NCI-H2171 (cell line): Measurements from ENCODE around the gene SDC3.

Source experiments
- DNase-seq: peaks from one replicate; lab custom pipeline; 2025; lab: John Stamatoyannopoulos, UW

SDC3 gene

GRCh38 chr1:30928789-30929134 is 20.2 kb upstream of the SDC3 start:
- DNase-seq, result no peak

DNA sequence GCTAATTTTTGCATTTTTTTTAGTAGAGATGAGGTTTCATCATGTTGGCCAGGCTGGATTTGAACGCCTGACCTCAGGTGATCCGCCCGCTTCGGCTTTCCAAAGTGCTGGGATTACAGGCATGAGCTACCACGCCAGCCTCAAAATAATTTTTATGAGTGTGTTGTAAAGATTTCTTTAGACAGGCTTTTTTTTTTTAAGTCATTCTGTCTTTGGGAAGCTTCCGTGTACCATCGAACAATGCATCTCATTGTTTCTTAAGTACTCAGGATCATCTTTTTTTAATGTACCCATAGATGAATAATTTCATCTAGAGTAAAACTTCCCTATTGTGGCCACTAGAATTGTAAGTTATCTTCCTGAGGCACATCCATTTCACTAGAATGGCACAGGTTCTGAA is 19.6 kb upstream of the SDC3 start:
- DNase-seq, result no peak

- DNase-seq, result no peak
These were observed 18.9 kb upstream of the SDC3 start for GRCh38 chr1:30927448-30927847.

DNA sequence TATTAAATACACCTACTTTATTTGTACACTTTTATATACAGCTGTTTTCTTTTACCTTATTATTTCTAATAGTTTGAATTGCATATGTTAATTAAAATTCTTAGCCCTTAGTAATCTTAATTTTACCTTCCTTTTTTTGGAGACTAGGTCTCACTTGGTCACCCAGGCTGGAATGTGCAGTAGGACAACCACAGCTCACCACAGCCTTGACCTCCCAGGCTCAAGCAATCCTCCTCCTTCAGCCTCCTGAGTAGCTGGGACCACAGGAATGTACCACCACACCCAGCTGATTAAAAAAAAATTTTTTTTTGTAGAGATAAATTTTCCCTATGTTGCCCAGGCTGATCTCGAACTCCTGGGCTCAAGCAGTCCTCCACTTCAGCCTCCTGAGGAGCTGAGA is 15.0 kb upstream of the SDC3 start:
- no peak for DNase-seq

DNA sequence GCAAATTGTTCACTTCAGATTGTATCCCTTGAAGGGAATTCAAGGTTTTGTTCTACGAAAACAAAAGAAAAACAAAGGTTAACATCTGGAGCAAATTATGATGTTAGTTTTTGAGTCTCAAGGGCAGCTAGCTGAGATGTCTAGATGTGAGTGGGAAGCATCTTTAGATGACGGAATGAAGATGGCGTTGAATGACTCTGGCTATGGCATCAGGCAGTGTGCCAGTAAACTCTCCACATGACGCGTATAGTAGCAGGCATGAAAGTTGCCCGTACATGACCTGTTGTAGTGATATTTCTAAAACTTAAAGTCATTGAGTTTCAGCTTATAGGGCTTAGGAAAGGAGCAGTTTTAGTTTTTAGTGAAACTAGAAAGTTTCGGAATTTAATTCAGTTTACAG is 12.3 kb upstream of the SDC3 start:
- DNase-seq, result no peak

DNA sequence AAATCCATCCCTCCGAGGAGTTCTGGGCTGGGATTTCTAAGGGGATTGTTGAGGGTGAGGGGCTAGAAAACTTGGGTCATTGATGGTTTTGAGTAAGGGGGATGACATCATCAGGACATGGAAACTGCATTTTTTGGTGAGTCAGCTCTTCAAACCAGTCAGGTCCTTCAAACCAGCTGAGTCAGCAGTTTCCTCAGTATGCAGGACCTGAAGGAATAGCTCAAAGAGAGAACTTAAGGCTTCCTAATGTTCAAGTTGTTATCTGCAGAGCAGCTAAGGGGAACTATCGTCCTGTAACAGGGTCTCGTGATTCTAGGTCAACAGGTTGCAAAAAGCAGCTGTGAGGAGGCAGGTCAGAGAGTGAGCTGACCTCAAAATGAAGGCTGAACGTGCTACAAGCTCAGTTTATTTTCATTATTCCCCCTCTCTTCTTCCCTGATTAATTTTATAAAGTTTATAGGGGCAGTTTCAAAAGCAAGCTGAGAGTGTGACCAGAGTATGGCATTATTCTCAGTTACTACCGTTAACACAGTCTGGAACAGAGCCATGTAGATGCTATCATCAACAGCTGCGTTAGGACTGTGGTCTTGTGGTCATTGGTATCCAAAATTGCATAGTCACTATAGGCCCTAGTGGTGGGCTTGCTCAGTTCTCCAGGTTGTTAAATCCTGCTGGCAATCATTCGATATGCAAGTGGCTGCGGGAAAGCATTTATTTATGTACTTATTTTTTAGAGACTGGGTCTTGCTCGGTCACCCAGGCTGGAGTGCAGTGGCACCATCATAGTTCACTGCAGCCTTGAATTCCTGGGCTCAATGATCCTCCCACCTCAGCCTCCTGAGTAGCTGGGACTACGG is 10.7 kb upstream of the SDC3 start:
- no peak for DNase-seq

DNA sequence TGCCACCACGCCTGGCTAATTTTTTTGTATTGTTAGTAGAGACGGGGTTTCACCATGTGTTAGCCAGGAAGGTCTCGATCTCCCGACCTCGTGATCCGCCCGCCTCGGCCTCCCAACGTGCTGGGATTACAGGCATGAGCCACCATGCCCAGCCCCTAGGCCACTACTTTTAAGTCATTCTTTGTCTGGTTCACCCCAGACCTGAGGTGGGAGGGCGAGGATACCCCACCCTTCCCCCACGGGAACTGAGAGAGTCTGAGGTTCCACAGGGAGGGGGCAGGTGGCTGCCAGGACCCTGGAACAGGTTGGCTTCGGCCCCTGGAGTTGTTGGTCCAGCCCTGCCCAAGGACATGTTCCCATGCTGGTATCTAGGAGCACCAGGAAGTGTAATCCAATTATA is 7.7 kb upstream of the SDC3 start:
- DNase-seq, result no peak

GRCh38 chr1:30915491-30916230 is 7.1 kb upstream of the SDC3 start:
- no peak for DNase-seq

DNA sequence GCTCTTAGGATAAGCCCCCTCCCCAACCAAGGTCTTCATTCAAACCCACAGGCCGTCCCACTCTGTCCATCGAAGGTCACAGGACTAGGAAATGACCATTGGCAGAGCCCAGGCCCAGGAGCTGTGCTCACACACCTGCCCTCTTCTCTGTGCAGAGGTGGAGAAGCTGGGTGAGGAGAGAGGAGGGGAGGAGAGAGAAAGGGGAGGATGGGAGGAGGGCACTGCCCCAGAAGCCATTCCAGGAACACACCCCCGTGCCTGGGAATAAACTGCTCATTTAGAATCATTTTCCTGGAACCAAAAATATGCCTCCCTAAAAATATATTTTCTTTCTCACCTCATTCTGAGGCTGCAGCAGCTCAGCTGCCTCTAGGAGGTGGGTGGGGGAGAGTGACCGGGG is 6.4 kb upstream of the SDC3 start:
- DNase-seq, result no peak

DNA sequence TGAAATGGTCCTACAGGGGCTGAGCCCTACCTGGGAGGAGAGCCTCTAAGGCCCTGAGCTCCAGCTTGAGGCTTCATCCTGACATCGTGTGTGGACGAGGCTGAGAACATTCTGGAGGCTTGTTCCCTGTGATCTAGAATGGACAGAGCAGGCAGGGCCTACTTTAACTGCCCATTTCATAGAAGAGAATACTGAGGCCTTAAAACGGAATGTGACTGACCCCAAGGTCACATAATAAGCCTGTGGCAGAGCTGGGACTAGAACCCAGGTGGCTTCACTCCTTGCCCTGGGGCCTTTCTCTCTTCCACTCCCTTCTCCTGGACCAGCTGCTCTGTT is 6.0 kb upstream of the SDC3 start:
- no peak for DNase-seq

DNA sequence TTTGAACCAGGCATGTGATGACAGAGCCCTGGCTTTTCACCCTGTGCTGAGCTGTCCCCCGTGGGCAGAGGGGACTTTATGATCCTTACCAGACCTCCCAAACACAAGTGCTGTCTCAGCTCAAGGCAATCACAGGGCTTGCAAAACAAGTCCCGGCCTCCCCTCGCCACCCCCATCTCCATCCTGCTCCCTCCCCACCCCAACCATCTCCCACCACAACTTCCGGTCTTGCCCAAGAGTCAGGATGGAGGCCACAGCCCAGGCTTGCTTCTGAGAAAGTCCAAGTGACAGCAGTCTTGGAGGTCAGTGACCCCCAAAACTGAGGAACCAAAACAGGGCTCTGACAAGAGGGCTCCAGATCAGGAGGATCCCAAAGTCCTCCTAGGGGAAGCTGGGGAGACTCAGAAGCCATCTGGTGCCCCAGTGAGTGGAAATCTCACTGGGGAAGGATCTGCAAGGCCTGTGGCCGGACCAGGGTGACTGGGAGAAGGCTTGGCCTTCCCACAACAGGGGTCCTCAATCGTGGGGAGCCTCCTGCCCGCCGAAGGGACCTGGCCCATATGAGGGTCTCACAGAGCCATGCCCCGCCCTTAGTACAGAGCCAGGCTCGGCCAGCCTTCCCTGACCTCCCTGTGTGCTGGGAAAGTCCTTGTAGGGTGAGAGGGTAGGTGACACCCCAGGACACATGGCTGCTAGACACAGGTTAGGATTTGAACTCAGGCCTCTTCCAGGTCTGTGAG is 4.5 kb upstream of the SDC3 start:
- DNase-seq, result no peak

DNA sequence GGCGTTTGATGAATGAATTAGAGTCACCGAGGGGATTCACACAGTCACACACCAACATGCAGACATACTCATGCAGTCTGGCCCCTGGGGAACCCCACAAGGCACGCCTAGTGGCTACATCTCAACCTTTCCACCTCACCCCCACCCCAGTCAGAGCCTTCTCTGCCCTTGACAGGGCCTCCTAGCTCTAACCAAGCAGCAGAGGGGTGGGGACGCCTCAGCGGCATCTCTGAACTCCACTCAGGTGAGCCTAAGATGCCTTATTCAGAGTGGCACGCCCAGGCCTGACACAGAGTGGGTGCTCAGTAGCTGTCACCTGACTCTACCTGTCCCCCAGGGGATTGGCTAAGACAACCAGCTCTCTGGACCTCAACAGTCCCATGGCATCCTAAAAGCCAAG is 3.7 kb upstream of the SDC3 start:
- no peak for DNase-seq

GRCh38 chr1:30911059-30911954 is 2.7 kb upstream of the SDC3 start:
- peak; percentile 77 for DNase-seq

GRCh38 chr1:30909365-30910068 is 959 bp upstream of the SDC3 start:
- no peak for DNase-seq

DNA sequence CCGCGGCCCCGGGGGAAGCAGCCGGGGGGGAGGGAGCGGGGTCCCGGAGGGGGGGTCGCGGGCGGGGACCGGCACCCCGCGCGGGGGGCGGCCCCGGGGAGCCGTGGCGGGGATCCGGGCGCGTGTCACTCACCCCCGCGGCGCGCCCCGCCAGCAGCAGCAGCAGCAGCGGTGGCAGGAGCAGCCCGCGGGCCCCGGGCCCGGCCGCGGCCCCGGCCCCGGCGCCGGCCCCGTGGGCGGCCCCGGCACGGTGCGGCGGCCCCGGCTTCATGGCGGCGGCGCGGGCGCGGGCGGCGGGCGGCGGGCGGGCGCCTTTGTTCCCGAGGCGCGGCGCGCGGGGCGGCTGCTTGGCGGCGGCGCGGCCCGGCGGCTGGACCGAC is 252 bp downstream of the SDC3 start:
- DNase-seq, result no peak

DNA sequence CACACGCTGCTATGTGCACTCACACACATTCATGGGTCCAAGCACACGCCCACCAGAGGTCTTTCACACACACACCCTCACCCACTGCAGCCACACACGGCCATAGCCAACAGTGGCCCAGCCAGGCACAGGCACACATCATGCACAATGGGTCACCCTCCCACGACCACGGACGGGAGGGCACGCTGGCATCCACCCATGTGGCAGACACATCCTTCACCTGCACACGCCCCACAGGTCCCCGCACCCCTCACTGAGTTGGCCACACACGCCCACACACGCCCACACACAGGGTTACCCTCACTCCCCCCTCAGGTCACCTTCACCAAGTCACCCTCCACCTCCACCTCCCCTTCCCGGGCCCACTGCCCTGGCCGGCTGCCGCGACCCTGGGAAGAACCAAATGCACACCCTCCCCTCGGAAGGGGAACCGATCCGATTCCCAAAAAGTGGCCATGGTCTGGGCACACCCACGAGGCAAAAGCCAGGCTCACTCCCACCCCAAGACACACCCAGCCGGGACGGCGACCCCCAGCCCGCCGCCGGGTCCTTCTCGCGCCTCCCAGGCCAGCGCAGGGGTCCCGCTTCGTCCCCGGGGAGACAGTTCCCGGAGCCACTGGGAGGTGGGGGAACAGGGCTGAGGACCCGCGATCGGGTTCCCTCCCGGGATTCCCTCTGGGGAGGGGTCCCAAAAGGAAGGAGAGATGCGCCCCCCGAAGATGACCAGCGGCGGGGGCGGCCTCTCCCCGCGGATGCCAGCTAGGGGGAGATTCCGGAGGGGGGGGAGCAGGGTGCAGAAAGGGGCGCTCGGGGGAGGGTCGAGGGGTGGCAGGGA is 860 bp downstream of the SDC3 start:
- DNase-seq, result no peak

GRCh38 chr1:30906631-30907441 is 1.7 kb downstream of the SDC3 start:
- no peak for DNase-seq

DNA sequence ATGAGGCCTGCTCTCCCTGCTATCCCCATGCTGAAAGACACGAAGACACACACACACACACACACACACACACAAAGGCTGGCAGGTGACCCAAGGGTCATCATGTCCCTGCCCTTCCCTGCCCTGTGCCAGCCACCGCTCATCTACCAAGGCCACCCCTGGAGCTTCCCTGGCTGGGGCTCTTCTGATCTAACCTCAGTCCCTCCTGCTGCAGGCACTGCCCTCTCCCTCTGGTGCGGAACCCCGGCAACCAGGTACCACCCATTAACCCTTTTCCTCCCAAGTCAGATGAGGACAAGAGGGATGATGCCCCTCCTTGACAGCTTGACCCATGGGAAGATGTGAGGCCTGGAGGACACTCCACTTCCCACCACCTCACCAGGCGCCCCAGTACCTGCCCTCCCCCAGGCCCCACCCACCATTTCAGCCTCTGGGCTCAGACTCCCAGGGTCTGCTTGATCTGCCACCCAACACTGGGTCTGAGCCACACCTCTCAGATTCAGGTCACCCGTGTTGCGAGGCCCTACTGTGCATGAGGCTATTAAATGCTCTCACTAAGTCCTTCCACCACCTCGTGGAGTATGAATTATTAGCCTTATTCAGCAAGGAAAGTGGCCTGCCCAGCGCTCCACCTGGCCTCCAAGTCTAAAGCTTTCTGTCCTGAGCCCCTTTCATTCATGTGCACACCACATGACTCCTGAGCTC is 2.5 kb downstream of the SDC3 start:
- no peak for DNase-seq

DNA sequence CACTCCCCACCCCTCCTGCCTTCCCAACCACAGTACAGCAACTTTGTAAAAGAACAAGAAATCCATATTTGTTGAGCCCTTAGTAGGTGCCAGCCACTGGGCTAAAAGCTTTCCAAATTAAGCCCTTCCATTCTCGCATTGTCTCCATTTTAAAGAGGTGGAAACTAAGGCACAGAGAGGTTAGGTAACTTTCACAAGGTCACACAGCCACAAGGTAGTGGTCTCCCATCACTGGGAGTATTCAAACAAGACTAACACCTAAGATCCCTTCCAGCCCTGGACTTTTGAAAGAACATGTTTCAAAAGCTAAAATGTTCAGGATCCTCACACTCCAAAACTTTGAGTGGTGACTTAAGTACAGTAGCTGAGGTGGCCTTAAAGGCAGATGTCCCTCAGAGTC is 3.2 kb downstream of the SDC3 start:
- DNase-seq, result no peak
